ENCODE measurements around the gene GAGE12F. TPM values are rescaled to one million over a fixed set of nuclear protein-coding genes. Genes with fewer than 3 reads are reported as not detected.
"Not testable (repeated sequence)": the region's sequence is repeated elsewhere in the genome, so short reads cannot be mapped to it uniquely, and the experiment has no call there.

GAGE12F gene
- total and polyA plus RNA-seq, 4 donors, result not detected

DNA sequence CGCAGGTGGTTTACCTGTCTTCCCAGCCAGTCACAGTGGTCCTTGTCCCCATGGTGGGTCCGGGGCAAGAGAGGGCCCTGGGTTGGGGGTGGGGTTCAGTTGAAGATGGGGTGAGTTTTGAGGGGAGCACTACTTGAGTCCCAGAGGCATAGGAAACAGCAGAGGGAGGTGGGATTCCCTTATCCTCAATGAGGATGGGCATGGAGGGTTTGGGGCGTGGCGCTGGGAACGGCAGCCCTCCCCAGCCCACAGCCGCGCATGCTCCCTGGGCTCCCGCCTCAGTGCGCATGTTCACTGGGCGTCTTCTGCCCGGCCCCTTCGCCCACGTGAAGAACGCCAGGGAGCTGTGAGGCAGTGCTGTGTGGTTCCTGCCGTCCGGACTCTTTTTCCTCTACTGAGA, 28.6 kb downstream of the GAGE12F start, which contains the start of gene GAGE2A:
TSS of gene GAGE2A (plus strand) at position 301 of the 400 bp plus-strand sequence. CDS start 1,155 bp downstream, outside the sequence.
- WGBS, result no CpG with 5 or more reads among the region's 16 CpGs
- not testable (repeated sequence) for H3K4me1 ChIP-seq (ENCODE audit: control insufficient read depth in 4 of 4, insufficient read depth in 4 of 4, low read length in 3 of 4); DNase-seq (ENCODE audit: low spot score)

DNA sequence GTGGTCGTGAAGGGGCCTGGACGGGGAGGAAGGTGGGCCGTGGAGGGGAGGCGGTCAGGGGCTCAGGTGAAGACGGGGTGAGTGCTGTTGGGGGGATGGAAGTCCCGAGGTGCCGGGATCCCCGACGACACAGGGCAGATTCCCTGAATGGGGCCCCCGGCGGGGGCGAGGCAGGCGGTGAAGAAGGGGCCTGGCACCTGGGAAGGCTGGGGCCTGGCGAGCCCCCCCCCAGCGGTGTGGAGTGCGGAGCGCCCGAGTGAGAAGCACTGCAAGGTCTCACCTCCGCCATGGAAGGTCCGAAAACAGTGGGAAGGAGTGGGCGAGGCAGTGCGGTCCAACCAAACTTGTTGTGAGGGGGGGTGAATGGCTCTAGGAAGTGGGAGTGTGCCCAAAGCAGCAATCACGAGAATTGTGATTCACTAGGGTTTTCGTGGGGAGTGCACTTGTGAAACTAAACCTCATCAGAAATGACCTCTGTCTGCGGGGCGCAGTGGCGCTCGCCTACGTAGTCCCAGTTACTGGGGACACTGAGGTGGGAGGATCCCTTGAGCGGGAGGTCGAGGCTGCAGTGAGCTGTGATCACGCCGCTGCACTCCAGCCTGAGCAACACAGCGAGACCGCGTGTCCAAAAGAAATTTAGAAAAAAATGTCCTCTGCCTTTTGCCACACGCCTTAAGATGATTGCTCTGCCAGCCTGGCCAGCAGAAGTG, 29.3 kb downstream of the GAGE12F start:
- not testable (repeated sequence) for H3K9me3 ChIP-seq (ENCODE audit: control insufficient read depth in 4 of 4, low read length in 3 of 4); H3K4me1 ChIP-seq (ENCODE audit: control insufficient read depth in 4 of 4, insufficient read depth in 4 of 4, low read length in 3 of 4); H3K4me3 ChIP-seq (ENCODE audit: low read depth in 1 of 3, low read length in 3 of 3); H3K27ac ChIP-seq (ENCODE audit: low read depth in 1 of 2, low read length in 2 of 2); H3K36me3 ChIP-seq (ENCODE audit: control insufficient read depth in 4 of 4, insufficient read depth in 3 of 4, low read depth in 1 of 4, low read length in 3 of 4); DNase-seq (ENCODE audit: low spot score); H3K27me3 ChIP-seq (ENCODE audit: control insufficient read depth in 4 of 4, insufficient read depth in 4 of 4, low read length in 3 of 4); H3K9ac ChIP-seq (ENCODE audit: low read depth in 1 of 2, low read length in 2 of 2)
- WGBS, result 91% methylated on average over 25 of the region's 37 CpGs

More for the DNA sequence above, 28.6 kb downstream of the GAGE12F start, which contains the start of gene GAGE2A:
- not testable (repeated sequence) for H3K9me3 ChIP-seq (ENCODE audit: control insufficient read depth in 4 of 4, low read length in 3 of 4); H3K27ac ChIP-seq (ENCODE audit: low read depth in 1 of 2, low read length in 2 of 2); H3K9ac ChIP-seq (ENCODE audit: low read depth in 1 of 2, low read length in 2 of 2); H3K4me3 ChIP-seq (ENCODE audit: low read depth in 1 of 3, low read length in 3 of 3); H3K36me3 ChIP-seq (ENCODE audit: control insufficient read depth in 4 of 4, insufficient read depth in 3 of 4, low read depth in 1 of 4, low read length in 3 of 4); H3K27me3 ChIP-seq (ENCODE audit: control insufficient read depth in 4 of 4, insufficient read depth in 4 of 4, low read length in 3 of 4)

DNA sequence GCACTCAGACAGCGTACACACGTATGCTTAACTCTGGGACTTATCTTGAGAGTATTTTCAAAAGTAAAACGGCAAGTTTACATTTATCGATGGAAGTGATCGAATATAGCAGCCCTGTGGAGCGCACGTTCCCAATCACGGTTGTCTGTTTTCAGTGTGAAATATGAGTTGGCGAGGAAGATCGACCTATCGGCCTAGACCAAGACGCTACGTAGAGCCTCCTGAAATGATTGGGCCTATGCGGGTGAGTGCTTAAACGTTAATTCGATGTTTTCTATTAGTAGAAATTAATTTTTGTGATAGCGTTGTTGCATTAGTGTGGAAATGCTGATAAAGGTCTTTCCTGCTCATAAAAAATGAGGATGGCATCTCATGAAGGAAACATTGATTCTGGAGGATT, 29.8 kb downstream of the GAGE12F start:
- not testable (repeated sequence) for DNase-seq (ENCODE audit: low spot score); H3K9me3 ChIP-seq (ENCODE audit: control insufficient read depth in 4 of 4, low read length in 3 of 4); H3K9ac ChIP-seq (ENCODE audit: low read depth in 1 of 2, low read length in 2 of 2); H3K4me3 ChIP-seq (ENCODE audit: low read depth in 1 of 3, low read length in 3 of 3); H3K27me3 ChIP-seq (ENCODE audit: control insufficient read depth in 4 of 4, insufficient read depth in 4 of 4, low read length in 3 of 4); H3K4me1 ChIP-seq (ENCODE audit: control insufficient read depth in 4 of 4, insufficient read depth in 4 of 4, low read length in 3 of 4); H3K27ac ChIP-seq (ENCODE audit: low read depth in 1 of 2, low read length in 2 of 2); H3K36me3 ChIP-seq (ENCODE audit: control insufficient read depth in 4 of 4, insufficient read depth in 3 of 4, low read depth in 1 of 4, low read length in 3 of 4)
- 92% methylated on average over 10 of the region's 17 CpGs for WGBS

DNA sequence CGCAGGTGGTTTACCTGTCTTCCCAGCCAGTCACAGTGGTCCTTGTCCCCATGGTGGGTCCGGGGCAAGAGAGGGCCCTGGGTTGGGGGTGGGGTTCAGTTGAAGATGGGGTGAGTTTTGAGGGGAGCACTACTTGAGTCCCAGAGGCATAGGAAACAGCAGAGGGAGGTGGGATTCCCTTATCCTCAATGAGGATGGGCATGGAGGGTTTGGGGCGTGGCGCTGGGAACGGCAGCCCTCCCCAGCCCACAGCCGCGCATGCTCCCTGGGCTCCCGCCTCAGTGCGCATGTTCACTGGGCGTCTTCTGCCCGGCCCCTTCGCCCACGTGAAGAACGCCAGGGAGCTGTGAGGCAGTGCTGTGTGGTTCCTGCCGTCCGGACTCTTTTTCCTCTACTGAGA, 38.1 kb downstream of the GAGE12F start, which contains the start of gene GAGE1:
TSS of gene GAGE1 (plus strand) at position 301 of the 400 bp plus-strand sequence. CDS start 1,155 bp downstream, outside the sequence.
- H3K27me3 ChIP-seq (ENCODE audit: control insufficient read depth in 4 of 4, insufficient read depth in 4 of 4, low read length in 3 of 4); H3K36me3 ChIP-seq (ENCODE audit: control insufficient read depth in 4 of 4, insufficient read depth in 3 of 4, low read depth in 1 of 4, low read length in 3 of 4); DNase-seq (ENCODE audit: low spot score); H3K9ac ChIP-seq (ENCODE audit: low read depth in 1 of 2, low read length in 2 of 2); H3K4me3 ChIP-seq (ENCODE audit: low read depth in 1 of 3, low read length in 3 of 3); H3K9me3 ChIP-seq (ENCODE audit: control insufficient read depth in 4 of 4, low read length in 3 of 4); H3K4me1 ChIP-seq (ENCODE audit: control insufficient read depth in 4 of 4, insufficient read depth in 4 of 4, low read length in 3 of 4); H3K27ac ChIP-seq (ENCODE audit: low read depth in 1 of 2, low read length in 2 of 2): not testable (repeated sequence)
- no CpG with 5 or more reads among the region's 16 CpGs for WGBS

DNA sequence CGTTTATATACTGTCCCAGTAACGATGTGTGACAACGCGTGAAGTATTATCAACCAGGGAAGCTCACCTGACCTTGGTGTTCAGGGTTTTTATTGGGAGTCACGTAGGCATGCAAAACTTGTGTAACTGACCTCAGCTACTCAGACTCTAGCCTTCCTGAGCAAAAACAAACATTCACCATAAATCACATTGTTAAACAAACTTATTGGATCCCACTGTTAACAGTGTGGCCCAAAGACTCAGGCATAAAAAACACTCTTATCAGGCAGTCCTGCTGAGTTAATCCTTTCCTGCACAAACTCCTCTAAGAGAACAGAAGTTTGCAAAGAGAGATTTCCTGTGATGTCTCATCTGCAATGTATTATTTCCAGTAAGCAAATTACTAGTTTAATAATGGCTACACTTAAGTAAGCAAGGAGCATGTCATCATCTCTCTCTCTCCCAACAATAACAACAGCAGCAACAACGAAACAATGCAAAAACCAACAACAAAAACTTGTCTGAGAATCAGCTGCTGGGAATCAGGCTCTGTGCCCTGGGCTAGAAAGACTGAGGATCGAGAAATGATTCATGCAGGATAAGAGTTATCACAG, 50.2 kb downstream of the GAGE12F start:
- H3K27ac ChIP-seq (ENCODE audit: low read depth in 1 of 2, low read length in 2 of 2), result no peak overlapping the region
- 43% methylated on average over 7 of the region's 7 CpGs for WGBS
- no peak for DNase-seq (ENCODE audit: low spot score)
- H3K4me1 ChIP-seq (ENCODE audit: control insufficient read depth in 4 of 4, insufficient read depth in 4 of 4, low read length in 3 of 4), result no peaks in the 10 kb centered on the region
- peaks cover 0 to 3% (median 0%) of the 10 kb centered on the region in 4 donors for H3K9me3 ChIP-seq (ENCODE audit: control insufficient read depth in 4 of 4, low read length in 3 of 4)
- H3K36me3 ChIP-seq (ENCODE audit: control insufficient read depth in 4 of 4, insufficient read depth in 3 of 4, low read depth in 1 of 4, low read length in 3 of 4), result no peaks in the 10 kb centered on the region
- peaks cover 0 to 3% (median 0%) of the 10 kb centered on the region in 4 donors for H3K27me3 ChIP-seq (ENCODE audit: control insufficient read depth in 4 of 4, insufficient read depth in 4 of 4, low read length in 3 of 4)
- no peak overlapping the region for H3K9ac ChIP-seq (ENCODE audit: low read depth in 1 of 2, low read length in 2 of 2)
- H3K4me3 ChIP-seq (ENCODE audit: low read depth in 1 of 3, low read length in 3 of 3), result no peak overlapping the region
- TF ChIP-seq RXRA (IDR thresholded peaks at IDR 0.05) (no peak), TAF1 (conservative IDR thresholded peaks at IDR 0.05) (no peak), EGR1 (IDR thresholded peaks at IDR 0.05; ENCODE audit: low read depth in 2 of 2) (no peak), RAD21 (IDR thresholded peaks at IDR 0.05) (no peak), YY1 (IDR thresholded peaks at IDR 0.05) (no peak), FOXA1 (IDR thresholded peaks at IDR 0.05) (no peak), GABPA (IDR thresholded peaks at IDR 0.05 in 1 of 2, conservative IDR thresholded peaks at IDR 0.05 in 1 of 2) (no peak), SP1 (IDR thresholded peaks at IDR 0.05) (no peak), HNF4A (conservative IDR thresholded peaks at IDR 0.05) (no peak)
- TF ChIP-seq, protein P1, sequence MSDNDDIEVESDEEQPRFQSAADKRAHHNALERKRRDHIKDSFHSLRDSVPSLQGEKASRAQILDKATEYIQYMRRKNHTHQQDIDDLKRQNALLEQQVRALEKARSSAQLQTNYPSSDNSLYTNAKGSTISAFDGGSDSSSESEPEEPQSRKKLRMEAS (IDR thresholded peaks at IDR 0.05), result no peak
- TF ChIP-seq, protein P2, sequence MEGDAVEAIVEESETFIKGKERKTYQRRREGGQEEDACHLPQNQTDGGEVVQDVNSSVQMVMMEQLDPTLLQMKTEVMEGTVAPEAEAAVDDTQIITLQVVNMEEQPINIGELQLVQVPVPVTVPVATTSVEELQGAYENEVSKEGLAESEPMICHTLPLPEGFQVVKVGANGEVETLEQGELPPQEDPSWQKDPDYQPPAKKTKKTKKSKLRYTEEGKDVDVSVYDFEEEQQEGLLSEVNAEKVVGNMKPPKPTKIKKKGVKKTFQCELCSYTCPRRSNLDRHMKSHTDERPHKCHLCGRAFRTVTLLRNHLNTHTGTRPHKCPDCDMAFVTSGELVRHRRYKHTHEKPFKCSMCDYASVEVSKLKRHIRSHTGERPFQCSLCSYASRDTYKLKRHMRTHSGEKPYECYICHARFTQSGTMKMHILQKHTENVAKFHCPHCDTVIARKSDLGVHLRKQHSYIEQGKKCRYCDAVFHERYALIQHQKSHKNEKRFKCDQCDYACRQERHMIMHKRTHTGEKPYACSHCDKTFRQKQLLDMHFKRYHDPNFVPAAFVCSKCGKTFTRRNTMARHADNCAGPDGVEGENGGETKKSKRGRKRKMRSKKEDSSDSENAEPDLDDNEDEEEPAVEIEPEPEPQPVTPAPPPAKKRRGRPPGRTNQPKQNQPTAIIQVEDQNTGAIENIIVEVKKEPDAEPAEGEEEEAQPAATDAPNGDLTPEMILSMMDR (IDR thresholded peaks at IDR 0.05; ENCODE audit: low read depth, low read length, missing input control), result no peak
- TF ChIP-seq, protein P3, sequence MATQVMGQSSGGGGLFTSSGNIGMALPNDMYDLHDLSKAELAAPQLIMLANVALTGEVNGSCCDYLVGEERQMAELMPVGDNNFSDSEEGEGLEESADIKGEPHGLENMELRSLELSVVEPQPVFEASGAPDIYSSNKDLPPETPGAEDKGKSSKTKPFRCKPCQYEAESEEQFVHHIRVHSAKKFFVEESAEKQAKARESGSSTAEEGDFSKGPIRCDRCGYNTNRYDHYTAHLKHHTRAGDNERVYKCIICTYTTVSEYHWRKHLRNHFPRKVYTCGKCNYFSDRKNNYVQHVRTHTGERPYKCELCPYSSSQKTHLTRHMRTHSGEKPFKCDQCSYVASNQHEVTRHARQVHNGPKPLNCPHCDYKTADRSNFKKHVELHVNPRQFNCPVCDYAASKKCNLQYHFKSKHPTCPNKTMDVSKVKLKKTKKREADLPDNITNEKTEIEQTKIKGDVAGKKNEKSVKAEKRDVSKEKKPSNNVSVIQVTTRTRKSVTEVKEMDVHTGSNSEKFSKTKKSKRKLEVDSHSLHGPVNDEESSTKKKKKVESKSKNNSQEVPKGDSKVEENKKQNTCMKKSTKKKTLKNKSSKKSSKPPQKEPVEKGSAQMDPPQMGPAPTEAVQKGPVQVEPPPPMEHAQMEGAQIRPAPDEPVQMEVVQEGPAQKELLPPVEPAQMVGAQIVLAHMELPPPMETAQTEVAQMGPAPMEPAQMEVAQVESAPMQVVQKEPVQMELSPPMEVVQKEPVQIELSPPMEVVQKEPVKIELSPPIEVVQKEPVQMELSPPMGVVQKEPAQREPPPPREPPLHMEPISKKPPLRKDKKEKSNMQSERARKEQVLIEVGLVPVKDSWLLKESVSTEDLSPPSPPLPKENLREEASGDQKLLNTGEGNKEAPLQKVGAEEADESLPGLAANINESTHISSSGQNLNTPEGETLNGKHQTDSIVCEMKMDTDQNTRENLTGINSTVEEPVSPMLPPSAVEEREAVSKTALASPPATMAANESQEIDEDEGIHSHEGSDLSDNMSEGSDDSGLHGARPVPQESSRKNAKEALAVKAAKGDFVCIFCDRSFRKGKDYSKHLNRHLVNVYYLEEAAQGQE (IDR thresholded peaks at IDR 0.05), result no peak
